HG03354 (cell line): ENCODE data around the gene BCAR3.
A peak's percentile ranks its signal among the peaks of the same experiment; 100 is the strongest.

Experiments
- ATAC-seq: cut with Tn5 transposase; IDR thresholded peaks from one replicate; pipeline ENCODE4 v1.9.1; 2021; ENCODE audit warnings: mild to moderate bottlenecking; ENCODE audit not compliant: unreplicated experiment, poor library complexity, severe bottlenecking

The BCAR3 gene

GRCh38 chr1:93605812-93606512 lies 75.7 kb downstream of the BCAR3 start:
- no peak for ATAC-seq

DNA sequence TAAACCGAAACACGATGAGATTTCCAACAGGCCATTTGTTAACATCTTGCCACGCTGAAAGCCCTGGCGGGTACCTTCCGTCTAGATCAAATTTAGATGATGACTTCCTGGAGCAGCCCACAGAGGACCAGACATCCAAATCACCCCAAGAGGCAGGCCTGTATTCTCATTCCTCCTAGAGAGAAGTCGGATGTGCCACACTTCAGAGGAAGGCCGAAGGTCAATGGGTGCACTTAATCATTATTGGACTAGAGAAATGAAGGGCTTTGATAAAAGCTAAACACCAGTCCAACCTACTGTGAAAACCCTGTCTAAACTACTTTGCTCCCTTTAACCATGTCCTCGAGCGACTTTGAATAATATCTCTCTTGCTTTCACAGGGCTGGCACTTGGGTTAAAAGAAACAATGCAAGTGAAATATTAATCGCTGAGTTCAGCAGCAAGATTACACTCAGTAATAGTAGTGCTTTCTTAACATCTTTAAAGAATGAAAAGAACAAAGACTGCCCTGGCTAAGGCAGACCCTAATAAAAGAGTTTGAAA lies 76.5 kb downstream of the BCAR3 start:
- ATAC-seq: no peak

DNA sequence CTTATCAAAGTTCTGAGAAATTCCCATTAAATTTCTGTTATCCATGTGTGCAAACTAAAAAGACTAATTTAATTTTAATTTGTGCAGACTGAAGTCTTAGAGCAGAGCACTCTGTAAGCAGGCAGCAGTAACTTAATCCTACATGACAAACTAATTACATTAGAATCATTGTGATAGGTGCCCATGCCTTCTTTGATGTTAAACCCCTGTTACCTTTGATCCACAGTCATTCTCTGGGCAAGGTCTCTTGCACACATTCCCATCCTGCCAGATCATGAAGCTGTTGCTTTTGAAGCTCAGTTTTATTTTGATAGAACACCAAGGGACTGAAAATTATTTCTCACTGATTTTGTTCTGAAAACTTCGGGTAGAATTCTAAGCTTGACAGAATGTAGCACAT lies 77.2 kb downstream of the BCAR3 start:
- ATAC-seq: no peak

DNA sequence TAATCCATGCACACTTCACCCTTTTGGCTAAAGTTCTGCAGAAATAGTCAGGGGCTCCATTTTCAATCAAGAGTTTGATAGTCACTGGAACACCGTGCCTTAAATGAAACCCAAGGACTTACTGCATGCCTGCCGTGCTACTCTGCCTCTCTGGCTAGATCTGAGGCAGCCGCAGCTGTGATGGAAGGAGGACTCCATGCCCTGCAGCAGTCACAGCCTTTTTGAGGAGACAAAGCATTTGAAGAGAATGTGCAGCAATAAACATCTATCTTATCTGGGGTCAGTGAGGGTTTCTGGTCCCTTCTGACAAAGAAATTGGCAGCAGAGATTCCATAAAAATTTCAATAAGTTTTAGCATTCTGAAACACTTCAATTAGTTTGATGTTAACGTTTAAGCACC lies 78.0 kb downstream of the BCAR3 start:
- no peak for ATAC-seq

DNA sequence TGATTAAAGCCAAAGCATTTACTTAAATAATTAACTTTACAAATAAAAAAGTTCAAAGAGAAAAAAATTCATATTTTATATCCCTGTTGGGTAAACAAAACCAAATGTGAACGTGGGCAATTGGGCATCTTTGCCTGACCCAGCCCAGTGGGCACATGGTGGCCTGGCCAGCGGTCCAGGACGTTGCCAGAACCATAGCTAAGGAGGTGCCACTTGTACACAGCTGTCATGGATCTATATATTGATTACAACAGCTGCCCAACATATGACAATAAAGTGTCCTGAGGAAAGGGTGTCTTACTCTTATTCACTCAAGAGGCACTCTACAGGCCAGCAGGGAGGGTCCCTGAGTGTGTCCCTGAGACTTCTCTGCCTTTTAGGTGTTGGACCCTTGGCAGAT lies 78.5 kb downstream of the BCAR3 start:
- no peak for ATAC-seq

DNA sequence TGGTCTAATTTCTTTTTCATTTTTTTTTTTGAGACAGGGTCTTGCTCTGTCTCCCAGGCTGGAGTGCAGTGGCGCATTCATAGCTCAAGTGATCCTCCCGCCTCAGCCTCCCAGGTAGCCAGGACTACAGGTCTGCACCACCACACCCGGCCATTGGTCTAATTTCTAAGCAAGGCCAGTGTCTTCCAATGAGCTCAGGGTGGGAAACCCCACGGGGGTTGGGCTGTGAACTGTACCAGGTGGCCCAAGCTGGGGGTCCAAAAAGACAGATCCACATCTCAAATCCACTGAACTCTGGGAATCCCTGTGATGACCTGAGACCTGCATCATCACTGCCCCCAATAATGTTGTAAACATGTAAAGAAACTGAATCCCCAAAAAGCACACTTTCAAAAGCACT lies 79.5 kb downstream of the BCAR3 start:
- ATAC-seq: no peak

GRCh38 chr1:93601686-93602085 lies 80.0 kb downstream of the BCAR3 start:
- no peak for ATAC-seq

DNA sequence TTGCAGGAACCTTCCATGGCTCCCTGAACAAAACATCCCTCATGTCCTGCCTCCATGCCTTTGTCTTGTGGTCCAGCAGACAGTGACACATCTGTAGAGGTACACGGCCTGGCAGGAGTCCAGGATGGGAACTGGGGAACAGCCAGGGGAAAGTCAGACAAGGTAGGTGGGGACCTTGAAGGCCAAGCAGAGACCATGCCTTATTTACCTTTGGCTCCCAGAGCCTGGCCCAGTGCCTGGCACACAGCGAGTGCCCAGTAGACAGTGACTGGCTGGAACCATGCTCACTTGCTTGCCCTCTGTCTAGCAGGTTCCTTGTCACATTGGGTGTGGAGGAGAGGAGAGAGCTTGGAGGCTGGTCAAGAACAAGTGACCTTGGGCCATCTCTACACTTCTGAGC lies 81.0 kb downstream of the BCAR3 start:
- no peak for ATAC-seq

- ATAC-seq: no peak
Measured at GRCh38 chr1:93599479-93599878, 82.2 kb downstream of the BCAR3 start.

DNA sequence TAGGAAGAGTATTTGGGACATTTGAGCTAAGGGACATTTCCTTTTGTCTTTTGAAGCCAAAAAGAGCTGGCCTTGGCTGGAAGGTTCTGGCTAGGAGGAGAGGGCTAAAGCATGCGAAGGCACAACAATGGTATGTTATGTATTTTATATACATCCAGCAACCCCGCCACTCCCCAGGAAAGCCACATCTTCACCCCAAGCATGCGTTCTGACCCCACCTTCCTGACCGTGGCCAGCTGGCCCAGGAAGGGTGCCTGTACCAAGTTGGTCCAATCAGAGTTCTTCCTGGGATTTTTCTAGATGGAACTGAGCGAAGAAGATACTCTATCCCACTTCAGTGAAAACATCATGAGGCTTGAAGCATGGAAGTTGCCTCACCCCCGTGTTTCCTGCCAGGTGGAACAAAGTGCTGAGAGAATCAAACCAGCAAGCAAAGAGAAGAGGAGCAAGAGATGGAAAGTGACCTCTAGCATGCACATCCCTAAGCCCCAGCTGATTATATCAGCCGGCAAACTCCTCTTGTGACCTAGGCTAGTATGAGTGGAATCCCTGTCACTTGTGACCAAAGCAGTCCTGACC lies 82.7 kb downstream of the BCAR3 start:
- ATAC-seq: no peak

- ATAC-seq: no peak
Measured at GRCh38 chr1:93598396-93598795, 83.2 kb downstream of the BCAR3 start.

DNA sequence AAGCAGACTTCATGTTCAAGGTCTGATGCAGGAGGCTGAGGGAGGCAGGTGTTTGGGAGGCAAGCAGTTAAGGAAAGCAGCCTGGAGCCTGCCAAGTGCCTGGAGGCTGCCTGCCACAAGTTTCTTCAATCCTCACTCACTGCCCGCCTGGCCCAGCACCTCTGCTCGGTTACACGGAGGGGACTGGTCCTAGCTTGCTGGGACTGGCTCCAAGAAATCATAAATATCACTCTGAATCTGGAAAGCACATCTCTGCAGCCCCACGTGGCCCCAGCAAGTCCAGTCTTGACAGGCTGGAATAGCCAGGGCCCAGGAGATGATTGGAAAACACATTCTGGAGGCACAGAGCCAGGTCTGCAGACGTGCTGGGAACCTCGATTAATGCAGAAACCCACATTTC lies 83.9 kb downstream of the BCAR3 start:
- no peak for ATAC-seq

- no peak for ATAC-seq
Measured at GRCh38 chr1:93596329-93597089, 85.1 kb downstream of the BCAR3 start.

DNA sequence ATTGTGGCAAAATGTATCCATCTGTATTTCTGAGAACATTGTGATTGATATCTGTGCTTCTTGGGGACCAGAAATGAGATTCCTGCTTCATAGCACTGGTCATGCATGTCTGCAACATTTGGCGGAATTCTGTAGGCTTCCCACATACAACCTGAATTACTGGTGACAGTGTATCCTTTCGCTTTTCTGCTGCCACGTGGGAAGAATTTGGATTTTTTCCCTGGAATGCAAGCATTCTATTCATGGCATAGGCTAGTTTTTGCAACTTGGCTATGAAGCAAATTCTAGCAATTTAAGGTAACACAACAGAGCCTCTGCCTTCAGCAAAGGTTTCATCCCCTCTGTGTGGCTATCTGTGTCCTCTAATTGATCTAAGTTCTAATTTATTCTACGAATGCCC lies 85.9 kb downstream of the BCAR3 start:
- no peak for ATAC-seq

GRCh38 chr1:93595266-93595665 lies 86.4 kb downstream of the BCAR3 start:
- ATAC-seq: no peak

GRCh38 chr1:93594603-93594880 lies 87.1 kb downstream of the BCAR3 start:
- ATAC-seq: no peak

DNA sequence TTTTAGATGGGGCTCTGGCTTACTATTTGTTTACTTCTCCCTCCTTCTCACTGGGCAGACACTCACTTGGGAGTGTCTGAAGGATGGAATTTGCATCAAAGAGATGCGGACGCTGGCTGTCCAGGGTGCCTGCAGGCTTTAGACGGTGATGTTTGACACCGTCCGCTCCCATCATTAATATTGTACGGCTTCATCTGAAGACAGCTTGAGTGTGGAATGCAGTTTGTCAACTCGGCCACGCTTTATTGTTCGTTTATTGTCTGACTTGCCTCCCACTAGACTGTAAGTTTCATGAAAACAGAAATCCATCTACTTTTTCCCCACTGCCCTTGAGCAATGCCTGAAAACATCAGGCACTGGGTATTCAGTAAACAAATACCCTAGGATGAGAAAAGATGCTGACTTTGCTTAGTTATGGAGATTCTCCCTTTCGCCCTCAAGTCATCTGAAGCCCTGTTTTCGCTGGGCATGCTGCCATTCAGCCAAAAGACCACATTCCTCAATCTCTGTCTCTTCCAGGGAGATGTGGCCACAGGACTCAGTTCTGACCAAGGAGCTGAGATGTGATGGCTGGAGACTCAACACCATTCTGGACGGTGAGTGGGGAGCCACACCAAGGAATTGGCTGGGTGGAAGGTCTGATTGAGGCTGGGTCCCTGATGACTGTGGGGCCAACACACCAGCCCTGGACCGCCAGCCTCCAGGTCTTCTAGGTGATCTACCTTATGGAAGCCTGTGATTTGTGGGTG lies 87.6 kb downstream of the BCAR3 start:
- ATAC-seq: no peak

GRCh38 chr1:93592551-93592949 lies 89.1 kb downstream of the BCAR3 start:
- no peak for ATAC-seq

- ATAC-seq: peak; percentile 92
Measured at GRCh38 chr1:93591676-93592550, 89.7 kb downstream of the BCAR3 start.

DNA sequence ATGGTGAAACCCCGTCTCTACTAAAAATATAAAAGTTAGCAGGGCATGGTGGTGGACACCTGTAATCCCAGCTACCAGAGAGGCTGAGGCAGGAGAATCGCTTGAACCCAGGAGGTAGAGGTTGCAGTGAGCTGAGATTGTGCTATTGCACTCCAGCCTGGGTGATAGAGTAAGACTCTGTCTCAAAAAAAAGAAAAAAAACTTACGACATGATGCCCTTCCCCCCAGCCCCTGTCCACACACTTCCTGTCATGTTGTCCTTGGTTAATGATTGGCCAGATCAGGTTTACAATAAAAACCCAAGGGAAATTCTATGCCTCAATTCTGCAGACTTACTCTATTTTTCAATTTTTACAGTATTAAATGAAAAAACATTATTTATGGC lies 90.4 kb downstream of the BCAR3 start:
- peak; percentile 47 for ATAC-seq
